ENCODE results near the gene FRMD4B. TPM values are rescaled to one million over a fixed set of nuclear protein-coding genes. Genes with fewer than 3 reads are reported as not detected.

The FRMD4B gene
- total RNA-seq, 1 donor from 2014 or later = 140 TPM

GRCh38 chr3:69390771-69391170 is 4.9 kb upstream of the FRMD4B start:
- Mint-ChIP-seq H3K27me3 (ENCODE audit: low read depth) (peaks cover 49% of the 10 kb centered on the region), H3K27ac (no peak overlapping the region), H3K4me1 (peaks cover 4% of the 10 kb centered on the region), H3K36me3 (no peaks in the 10 kb centered on the region), H3K9me3 (no peaks in the 10 kb centered on the region), H3K4me3 (no peak overlapping the region)
- DNase-seq (ENCODE audit: low spot score in 2 of 2, unreplicated experiment in 2 of 2) = no peak
- TF ChIP-seq CTCF (IDR thresholded peaks at IDR 0.05; ENCODE audit: unreplicated experiment) = no peak

GRCh38 chr3:69389520-69390248 is 3.8 kb upstream of the FRMD4B start:
- Mint-ChIP-seq H3K4me1 (peaks cover 12% of the 10 kb centered on the region), H3K4me3 (no peak overlapping the region), H3K27me3 (ENCODE audit: low read depth) (peaks cover 60% of the 10 kb centered on the region), H3K27ac (no peak overlapping the region), H3K9me3 (no peaks in the 10 kb centered on the region), H3K36me3 (no peaks in the 10 kb centered on the region)
- no peak for TF ChIP-seq CTCF (IDR thresholded peaks at IDR 0.05; ENCODE audit: unreplicated experiment)
- no peak for DNase-seq (ENCODE audit: low spot score in 2 of 2, unreplicated experiment in 2 of 2)

GRCh38 chr3:69388241-69388640 is 2.4 kb upstream of the FRMD4B start:
- DNase-seq (ENCODE audit: low spot score in 2 of 2, unreplicated experiment in 2 of 2) = no peak
- H3K4me3 Mint-ChIP-seq = no peak overlapping the region
- H3K36me3 Mint-ChIP-seq = no peaks in the 10 kb centered on the region
- H3K4me1 Mint-ChIP-seq = peaks cover 18% of the 10 kb centered on the region
- H3K27me3 Mint-ChIP-seq (ENCODE audit: low read depth) = peaks cover 73% of the 10 kb centered on the region
- H3K9me3 Mint-ChIP-seq = no peaks in the 10 kb centered on the region
- no peak for TF ChIP-seq CTCF (IDR thresholded peaks at IDR 0.05; ENCODE audit: unreplicated experiment)
- H3K27ac Mint-ChIP-seq = no peak overlapping the region

GRCh38 chr3:69386556-69387385 is 883 bp upstream of the FRMD4B start:
- TF ChIP-seq CTCF (IDR thresholded peaks at IDR 0.05; ENCODE audit: unreplicated experiment) = no peak
- H3K36me3 Mint-ChIP-seq = no peaks in the 10 kb centered on the region
- peaks cover 77% of the 10 kb centered on the region for H3K27me3 Mint-ChIP-seq (ENCODE audit: low read depth)
- H3K27ac Mint-ChIP-seq = no peak overlapping the region
- no peaks in the 10 kb centered on the region for H3K9me3 Mint-ChIP-seq
- DNase-seq (ENCODE audit: low spot score in 2 of 2, unreplicated experiment in 2 of 2) = no peak
- peaks cover 18% of the 10 kb centered on the region for H3K4me1 Mint-ChIP-seq
- H3K4me3 Mint-ChIP-seq = peak overlapping the region; percentile 66

GRCh38 chr3:69385123-69385722 is 665 bp downstream of the FRMD4B start:
- peak overlapping the region; percentile 66 for H3K4me3 Mint-ChIP-seq
- H3K27ac Mint-ChIP-seq = no peak overlapping the region
- H3K27me3 Mint-ChIP-seq (ENCODE audit: low read depth) = peaks cover 89% of the 10 kb centered on the region
- peaks cover 18% of the 10 kb centered on the region for H3K4me1 Mint-ChIP-seq
- no peak for TF ChIP-seq CTCF (IDR thresholded peaks at IDR 0.05; ENCODE audit: unreplicated experiment)
- no peaks in the 10 kb centered on the region for H3K9me3 Mint-ChIP-seq
- H3K36me3 Mint-ChIP-seq = no peaks in the 10 kb centered on the region
- DNase-seq (ENCODE audit: low spot score in 2 of 2, unreplicated experiment in 2 of 2) = no peak

Measured in mesothelial cell of epicardium (in vitro differentiated cells).